Gastroesophageal sphincter (tissue), 4 donors: ENCODE data around the gene FGGY. TPM values are rescaled to one million over a fixed set of nuclear protein-coding genes. Genes with fewer than 3 reads are reported as not detected.

Experiments
- ATAC-seq: fragments of 150-250 bp; one replicate; pipeline ENCODE4 v1.9.1; 2016; ENCODE audit warnings: mild to moderate bottlenecking, moderate library complexity
- H3K27ac ChIP-seq, 4 donors: fragments of 200-600 bp; sonication (generic) in 3 of 4; 1 replicate in 3 of 4; 2 replicates in 1 of 4; pipeline ENCODE4 v1.5.1; 2016 to 2019
- H3K27me3 ChIP-seq: fragments of 200-600 bp; sonication (generic); one replicate; pipeline ENCODE4 v1.5.1; 2019
- H3K36me3 ChIP-seq, 2 donors: fragments of 200-600 bp; sonication (generic); one replicate each; pipeline ENCODE4 v1.5.1; 2019; ENCODE audit warnings: control low read depth in 1 of 2
- H3K4me1 ChIP-seq, 3 donors: fragments of 200-600 bp; sonication (generic); 1 replicate in 2 of 3; 2 replicates in 1 of 3; pipeline ENCODE4 v1.5.1; 2016 to 2019; ENCODE audit warnings: control low read depth in 2 of 3
- H3K4me3 ChIP-seq, 2 donors: fragments of 200-600 bp; sonication (generic); one replicate each; pipeline ENCODE4 v1.5.1; 2019; ENCODE audit warnings: mild to moderate bottlenecking in 1 of 2, moderate library complexity in 1 of 2
- H3K9me3 ChIP-seq, 3 donors: fragments of 200-600 bp; sonication (generic); one replicate each; pipeline ENCODE4 v1.5.1; 2017 to 2019; ENCODE audit warnings: control low read depth in 2 of 3
- CTCF ChIP-seq, 4 experiments: fragments of 200-600 bp in 2 of 4; fragments of 450-650 bp in 2 of 4; sonication (generic) in 1 of 4; IDR thresholded peaks; one replicate each; pipeline ENCODE4 v1.5.1; 2017 to 2019; ENCODE audit warnings: antibody characterized with exemption in 4 of 4, mild to moderate bottlenecking in 2 of 4, moderate library complexity in 2 of 4
- EP300 ChIP-seq: sonication (generic); formaldehyde crosslinking; IDR thresholded peaks from one replicate; pipeline ENCODE4 v1.6.1; 2017; ENCODE audit warnings: antibody characterized with exemption, mild to moderate bottlenecking
- POLR2A ChIP-seq, 2 donors: fragments of 450-650 bp; IDR thresholded peaks; one replicate each; pipeline ENCODE4 v1.6.1; 2017; ENCODE audit warnings: antibody characterized with exemption in 2 of 2, mild to moderate bottlenecking in 2 of 2, moderate library complexity in 1 of 2
- POLR2AphosphoS5 ChIP-seq: sonication (generic); formaldehyde crosslinking; IDR thresholded peaks from one replicate; pipeline ENCODE4 v1.6.1; 2017; ENCODE audit warnings: antibody characterized with exemption
- WGBS, 2 donors: methylation state at CpG; one replicate each; pipeline ENCODE4 v1.1.5; 2018; ENCODE audit warnings: low coverage in 1 of 2; 5-methylcytosine and 5-hydroxymethylcytosine counted together
- total RNA-seq, 4 donors: library from RNA; depleted of rRNA; stranded (reverse); fragments of >200 nt; gene quantifications; one replicate each; pipeline ENCODE4 v1.1.0, GENCODE V29; 2016

FGGY gene
- total RNA-seq, 4 donors from 2014 or later: 19.0 to 29.6 (median 25.2) TPM

- H3K4me1 ChIP-seq: no peaks in the 10 kb centered on the region
- no peak overlapping the region for H3K4me3 ChIP-seq
- no peaks in the 10 kb centered on the region for H3K9me3 ChIP-seq
- H3K36me3 ChIP-seq: no peaks in the 10 kb centered on the region
- H3K27me3 ChIP-seq: no peaks in the 10 kb centered on the region
- TF ChIP-seq POLR2AphosphoS5 (no peak), POLR2A (IDR thresholded peaks at IDR 0.05) (no peak), EP300 (no peak), CTCF (IDR thresholded peaks at IDR 0.05) (no peak)
- 82 to 97% methylated on average over 5 to 7 of the region's 7 CpGs for whole genome bisulfite sequencing, 2 donors
- no peak for ATAC-seq
- no peak overlapping the region for H3K27ac ChIP-seq
Observed at GRCh38 chr1:59378621-59379370, 81.9 kb downstream of the FGGY start.

DNA sequence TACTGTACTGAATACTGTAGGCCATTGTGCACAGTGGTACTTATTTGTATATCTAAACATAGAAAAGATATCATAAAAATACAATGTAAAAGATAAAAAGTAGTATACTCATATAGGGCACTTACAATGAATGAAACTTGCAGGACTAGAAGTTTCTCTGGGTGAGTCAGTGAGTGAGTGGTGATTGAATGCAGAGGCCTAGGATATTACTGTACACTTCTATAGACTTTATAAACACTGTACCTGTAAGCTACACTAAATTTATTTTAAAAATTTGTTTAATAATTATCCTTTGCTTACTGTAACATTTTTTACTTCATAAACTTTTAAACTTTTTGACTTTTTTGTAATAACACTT is 82.5 kb downstream of the FGGY start:
- no peak for ATAC-seq
- Histone ChIP-seq H3K36me3 (no peaks in the 10 kb centered on the region), H3K27ac (no peak overlapping the region), H3K4me3 (no peak overlapping the region), H3K4me1 (no peaks in the 10 kb centered on the region), H3K27me3 (no peaks in the 10 kb centered on the region), H3K9me3 (no peaks in the 10 kb centered on the region)
- TF ChIP-seq POLR2AphosphoS5: no peak
- no peak for TF ChIP-seq EP300
- no peak for TF ChIP-seq POLR2A (IDR thresholded peaks at IDR 0.05)
- TF ChIP-seq CTCF (IDR thresholded peaks at IDR 0.05): no peak

DNA sequence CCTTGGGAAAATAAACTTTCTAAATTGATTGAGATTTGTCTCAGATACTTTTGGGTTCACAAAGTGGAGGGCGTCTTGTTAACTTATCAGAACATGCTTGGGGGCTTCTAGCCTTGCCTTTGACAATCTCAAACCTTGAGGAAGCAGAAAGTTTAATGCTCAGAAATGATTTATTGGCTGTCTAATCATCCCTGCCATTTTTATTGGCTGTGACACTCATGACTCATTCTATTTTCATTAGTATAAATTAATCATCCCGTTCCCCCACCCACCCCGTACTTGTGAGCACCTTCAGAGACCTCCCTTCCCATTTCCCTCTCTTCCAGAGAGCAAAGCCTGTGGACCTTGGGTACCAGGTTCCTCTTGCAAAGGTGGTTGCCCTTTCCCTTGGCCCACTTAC is 87.1 kb downstream of the FGGY start:
- no peaks in the 10 kb centered on the region for H3K9me3 ChIP-seq

GRCh38 chr1:59384443-59384842 is 87.5 kb downstream of the FGGY start:
- H3K27ac ChIP-seq: no peak overlapping the region
- no peaks in the 10 kb centered on the region for H3K4me1 ChIP-seq
- H3K27me3 ChIP-seq: no peaks in the 10 kb centered on the region
- H3K36me3 ChIP-seq: no peaks in the 10 kb centered on the region
- no peaks in the 10 kb centered on the region for H3K9me3 ChIP-seq
- TF ChIP-seq CTCF (IDR thresholded peaks at IDR 0.05): no peak
- no peak for TF ChIP-seq POLR2AphosphoS5
- no peak for TF ChIP-seq EP300
- no peak for TF ChIP-seq POLR2A (IDR thresholded peaks at IDR 0.05)
- 33 to 77% methylated on average over 1 of the region's 1 CpG for WGBS, 2 donors
- no peak for ATAC-seq
- H3K4me3 ChIP-seq: no peak overlapping the region

More for the DNA sequence above, 87.1 kb downstream of the FGGY start:
- Histone ChIP-seq H3K36me3 (no peaks in the 10 kb centered on the region), H3K4me1 (no peaks in the 10 kb centered on the region), H3K4me3 (no peak overlapping the region), H3K27ac (no peak overlapping the region), H3K27me3 (no peaks in the 10 kb centered on the region)
- no peak for ATAC-seq
- no peak for TF ChIP-seq EP300
- TF ChIP-seq POLR2A (IDR thresholded peaks at IDR 0.05): no peak
- TF ChIP-seq POLR2AphosphoS5: no peak
- WGBS, 2 donors: 70 to 81% methylated on average over 2 to 3 of the region's 3 CpGs

GRCh38 chr1:59388191-59388590 is 91.3 kb downstream of the FGGY start:
- H3K27me3 ChIP-seq: no peaks in the 10 kb centered on the region
- no peaks in the 10 kb centered on the region for H3K9me3 ChIP-seq
- H3K4me1 ChIP-seq: peaks cover 5 to 16% (median 12%) of the 10 kb centered on the region in 3 donors
- H3K36me3 ChIP-seq: no peaks in the 10 kb centered on the region
- TF ChIP-seq POLR2A (IDR thresholded peaks at IDR 0.05) (no peak), POLR2AphosphoS5 (no peak), CTCF (IDR thresholded peaks at IDR 0.05) (no peak), EP300 (no peak)
- no peak for ATAC-seq
- 89 to 91% methylated on average over 3 of the region's 3 CpGs for WGBS, 2 donors
- H3K4me3 ChIP-seq: no peak overlapping the region
- no peak overlapping the region for H3K27ac ChIP-seq
